ENCODE data around the gene JPT1. TPM values are rescaled to one million over a fixed set of nuclear protein-coding genes. Genes with fewer than 3 reads are reported as not detected.

The JPT1 gene
- polyA plus RNA-seq, 1 experiment, result 89.8 TPM

GRCh38 chr17:75152922-75153779 lies 1.2 kb downstream of the JPT1 start:
- peak overlapping the region; percentile 94 for H3K4me3 ChIP-seq (ENCODE audit: low read depth, low read length)
- TF ChIP-seq CTCF (IDR thresholded peaks at IDR 0.05; ENCODE audit: low read depth, low read length), result no peak
- DNase-seq (ENCODE audit: low read depth, low spot score), result no peak
- H3K9me3 ChIP-seq (ENCODE audit: control insufficient read depth, insufficient read depth, low read length), result no peaks in the 10 kb centered on the region; the same call in 1 of the 2 replicates
- H3K27me3 ChIP-seq (ENCODE audit: control insufficient read depth, insufficient read depth, low read length), result no peaks in the 10 kb centered on the region
- peak overlapping the region; percentile 47 for H3K27ac ChIP-seq (ENCODE audit: low read depth, low read length)
- CTCF ChIA-PET, result no interaction called here
- POLR2A ChIA-PET, result no interaction called here

GRCh38 chr17:75152523-75152921 lies 1.8 kb downstream of the JPT1 start:
- ChIA-PET CTCF (no interaction called here), POLR2A (no interaction called here)
- no peak for DNase-seq (ENCODE audit: low read depth, low spot score)
- Histone ChIP-seq H3K27ac (ENCODE audit: low read depth, low read length) (no peak overlapping the region), H3K27me3 (ENCODE audit: control insufficient read depth, insufficient read depth, low read length) (no peaks in the 10 kb centered on the region), H3K4me3 (ENCODE audit: low read depth, low read length) (peak overlapping the region; percentile 94), H3K9me3 (ENCODE audit: control insufficient read depth, insufficient read depth, low read length) (no peaks in the 10 kb centered on the region; the same call in 1 of the 2 replicates)
- no peak for TF ChIP-seq CTCF (IDR thresholded peaks at IDR 0.05; ENCODE audit: low read depth, low read length)

GRCh38 chr17:75151930-75152329 lies 2.4 kb downstream of the JPT1 start:
- POLR2A ChIA-PET, result interaction anchor here (0.6 to 0.7 kb wide), 3 partner anchors 12 to 928 kb away, joined by 4 to 5 read pairs (median 5); no protein-coding TSS in a partner anchor
- TF ChIP-seq CTCF (IDR thresholded peaks at IDR 0.05; ENCODE audit: low read depth, low read length), result no peak
- H3K4me3 ChIP-seq (ENCODE audit: low read depth, low read length), result peak overlapping the region; percentile 94
- no peak for DNase-seq (ENCODE audit: low read depth, low spot score)
- H3K9me3 ChIP-seq (ENCODE audit: control insufficient read depth, insufficient read depth, low read length), result no peaks in the 10 kb centered on the region; the same call in 1 of the 2 replicates
- no peaks in the 10 kb centered on the region for H3K27me3 ChIP-seq (ENCODE audit: control insufficient read depth, insufficient read depth, low read length)
- no peak overlapping the region for H3K27ac ChIP-seq (ENCODE audit: low read depth, low read length)
- CTCF ChIA-PET, result interaction anchor here (0.7 to 2.6 kb wide), 3 partner anchors 16 to 38 kb away, joined by 3 to 15 read pairs (median 5); no protein-coding TSS in a partner anchor

GRCh38 chr17:75147878-75148546 lies 6.3 kb downstream of the JPT1 start:
- ChIA-PET POLR2A (no interaction called here), CTCF (interaction anchor here (0.7 to 2.2 kb wide), 4 partner anchors 17 to 88 kb away, joined by 3 to 12 read pairs (median 5); no protein-coding TSS in a partner anchor)
- H3K27ac ChIP-seq (ENCODE audit: low read depth, low read length), result no peak overlapping the region
- no peak for TF ChIP-seq CTCF (IDR thresholded peaks at IDR 0.05; ENCODE audit: low read depth, low read length)
- no peaks in the 10 kb centered on the region for H3K9me3 ChIP-seq (ENCODE audit: control insufficient read depth, insufficient read depth, low read length)
- no peak for DNase-seq (ENCODE audit: low read depth, low spot score)
- no peaks in the 10 kb centered on the region for H3K27me3 ChIP-seq (ENCODE audit: control insufficient read depth, insufficient read depth, low read length)
- no peak overlapping the region for H3K4me3 ChIP-seq (ENCODE audit: low read depth, low read length)
